Tibial nerve (tissue), 4 donors: ENCODE data around the gene OR2S2. TPM values are rescaled to one million over a fixed set of nuclear protein-coding genes. Genes with fewer than 3 reads are reported as not detected.
"Not testable (repeated sequence)": the region's sequence is repeated elsewhere in the genome, so short reads cannot be mapped to it uniquely, and the experiment has no call there.

Experiments used
- DNase-seq, 2 donors: peaks; one replicate each; pipeline ENCODE4 v3.0.0-alpha.2; 2019; ENCODE audit warnings: low spot score in 2 of 2
- H3K27ac ChIP-seq, 4 donors: fragments of 200-600 bp; sonication (generic) in 3 of 4; one replicate each; pipeline ENCODE4 v1.5.1; 2017 to 2019; ENCODE audit warnings: mild to moderate bottlenecking in 1 of 4
- H3K27me3 ChIP-seq, 2 donors: fragments of 200-600 bp; sonication (generic) in 1 of 2; one replicate each; pipeline versions ENCODE4 v1.5.1 to v1.6.0; 2017 to 2019
- H3K36me3 ChIP-seq, 3 donors: fragments of 200-600 bp; sonication (generic); one replicate each; pipeline ENCODE4 v1.5.1; 2018 to 2019
- H3K4me1 ChIP-seq, 4 donors: fragments of 200-600 bp; sonication (generic) in 3 of 4; one replicate each; pipeline ENCODE4 v1.5.1; 2017 to 2019
- H3K4me3 ChIP-seq, 4 donors: fragments of 200-600 bp; sonication (generic) in 3 of 4; one replicate each; pipeline ENCODE4 v1.5.1; 2017 to 2019; ENCODE audit warnings: mild to moderate bottlenecking in 1 of 4, moderate library complexity in 1 of 4
- H3K9me3 ChIP-seq, 4 donors: fragments of 200-600 bp; sonication (generic) in 3 of 4; one replicate each; pipeline ENCODE4 v1.5.1; 2017 to 2019
- EP300 ChIP-seq, 2 donors: sonication (generic); formaldehyde crosslinking; IDR thresholded peaks; one replicate each; pipeline ENCODE4 v1.6.1; 2017; ENCODE audit warnings: antibody characterized with exemption in 2 of 2, mild to moderate bottlenecking in 1 of 2
- POLR2A ChIP-seq, 2 donors: fragments of 450-650 bp; IDR thresholded peaks; one replicate each; pipeline ENCODE4 v1.6.1; 2017; ENCODE audit warnings: antibody characterized with exemption in 2 of 2, mild to moderate bottlenecking in 2 of 2, moderate library complexity in 2 of 2
- WGBS, 2 donors: methylation state at CpG; one replicate each; pipeline ENCODE4 v1.1.5; 2018; 5-methylcytosine and 5-hydroxymethylcytosine counted together
- total RNA-seq, 4 donors: library from RNA; depleted of rRNA; stranded (reverse); fragments of >200 nt; gene quantifications; one replicate each; pipeline ENCODE4 v1.1.0, GENCODE V29; 2016
- TF ChIP-seq, protein P1 (sequence below), 5 experiments: fragments of 200-600 bp in 3 of 5; fragments of 450-650 bp in 2 of 5; sonication (generic) in 3 of 5; IDR thresholded peaks; one replicate each; pipeline ENCODE4 v1.5.1; 2016 to 2019; ENCODE audit warnings: antibody characterized with exemption in 5 of 5, mild to moderate bottlenecking in 3 of 5, moderate library complexity in 2 of 5

Gene OR2S2
- total RNA-seq, 4 donors from 2014 or later: not detected

DNA sequence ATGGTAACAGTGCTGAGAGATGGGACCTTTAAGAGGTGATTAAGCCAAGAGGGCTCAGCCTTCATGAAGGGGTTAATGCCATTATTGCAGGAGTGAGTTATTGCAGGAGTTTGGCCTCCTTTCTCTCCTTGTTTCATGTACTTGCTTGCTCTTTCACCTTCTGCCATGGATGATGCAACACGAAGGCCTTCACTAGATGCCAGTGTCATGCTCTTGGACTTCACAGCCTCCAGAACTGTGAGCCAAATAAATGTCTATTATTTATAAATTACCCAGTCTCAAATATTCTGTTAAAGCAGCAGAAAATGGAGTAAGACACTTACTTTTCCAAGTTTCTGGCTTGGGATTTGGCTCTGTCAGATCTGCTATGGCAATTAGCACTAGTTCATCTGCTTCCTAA lies 40.4 kb upstream of the OR2S2 start:
- WGBS, 2 donors: 77 to 88% methylated on average over 1 of the region's 1 CpG

DNA sequence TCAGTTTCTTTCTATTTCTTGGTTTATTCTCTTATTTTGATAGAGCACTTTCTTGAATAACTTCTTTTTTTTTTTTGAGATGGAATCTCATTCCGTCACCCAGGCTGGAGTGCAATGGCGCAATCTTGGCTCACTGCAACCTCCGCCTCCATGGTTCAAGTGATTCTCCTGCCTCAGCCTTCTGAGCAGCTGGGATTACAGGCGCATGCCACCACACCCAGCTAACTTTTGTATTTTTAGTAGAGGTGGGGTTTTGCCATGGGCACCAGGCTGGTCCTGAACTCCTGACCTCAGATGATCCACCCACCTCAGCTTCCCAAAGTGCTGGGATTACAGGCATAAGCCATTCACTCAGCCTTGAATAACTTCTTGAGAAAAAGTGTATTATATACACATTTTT lies 39.1 kb upstream of the OR2S2 start:
- WGBS, 2 donors: 81 to 85% methylated on average over 4 of the region's 4 CpGs
- H3K27me3 ChIP-seq, H3K36me3 ChIP-seq, H3K4me3 ChIP-seq, H3K9me3 ChIP-seq, DNase-seq, H3K27ac ChIP-seq, H3K4me1 ChIP-seq: not testable (repeated sequence)

More for the DNA sequence above, 40.4 kb upstream of the OR2S2 start:
- no peak for DNase-seq
- TF ChIP-seq, protein P1, sequence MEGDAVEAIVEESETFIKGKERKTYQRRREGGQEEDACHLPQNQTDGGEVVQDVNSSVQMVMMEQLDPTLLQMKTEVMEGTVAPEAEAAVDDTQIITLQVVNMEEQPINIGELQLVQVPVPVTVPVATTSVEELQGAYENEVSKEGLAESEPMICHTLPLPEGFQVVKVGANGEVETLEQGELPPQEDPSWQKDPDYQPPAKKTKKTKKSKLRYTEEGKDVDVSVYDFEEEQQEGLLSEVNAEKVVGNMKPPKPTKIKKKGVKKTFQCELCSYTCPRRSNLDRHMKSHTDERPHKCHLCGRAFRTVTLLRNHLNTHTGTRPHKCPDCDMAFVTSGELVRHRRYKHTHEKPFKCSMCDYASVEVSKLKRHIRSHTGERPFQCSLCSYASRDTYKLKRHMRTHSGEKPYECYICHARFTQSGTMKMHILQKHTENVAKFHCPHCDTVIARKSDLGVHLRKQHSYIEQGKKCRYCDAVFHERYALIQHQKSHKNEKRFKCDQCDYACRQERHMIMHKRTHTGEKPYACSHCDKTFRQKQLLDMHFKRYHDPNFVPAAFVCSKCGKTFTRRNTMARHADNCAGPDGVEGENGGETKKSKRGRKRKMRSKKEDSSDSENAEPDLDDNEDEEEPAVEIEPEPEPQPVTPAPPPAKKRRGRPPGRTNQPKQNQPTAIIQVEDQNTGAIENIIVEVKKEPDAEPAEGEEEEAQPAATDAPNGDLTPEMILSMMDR (IDR thresholded peaks at IDR 0.05): no peak
- Histone ChIP-seq H3K36me3 (no peaks in the 10 kb centered on the region), H3K9me3 (peaks cover 0 to 8% (median 2%) of the 10 kb centered on the region in 4 donors), H3K4me1 (no peaks in the 10 kb centered on the region), H3K27me3 (no peaks in the 10 kb centered on the region), H3K27ac (no peak overlapping the region), H3K4me3 (no peak overlapping the region)

DNA sequence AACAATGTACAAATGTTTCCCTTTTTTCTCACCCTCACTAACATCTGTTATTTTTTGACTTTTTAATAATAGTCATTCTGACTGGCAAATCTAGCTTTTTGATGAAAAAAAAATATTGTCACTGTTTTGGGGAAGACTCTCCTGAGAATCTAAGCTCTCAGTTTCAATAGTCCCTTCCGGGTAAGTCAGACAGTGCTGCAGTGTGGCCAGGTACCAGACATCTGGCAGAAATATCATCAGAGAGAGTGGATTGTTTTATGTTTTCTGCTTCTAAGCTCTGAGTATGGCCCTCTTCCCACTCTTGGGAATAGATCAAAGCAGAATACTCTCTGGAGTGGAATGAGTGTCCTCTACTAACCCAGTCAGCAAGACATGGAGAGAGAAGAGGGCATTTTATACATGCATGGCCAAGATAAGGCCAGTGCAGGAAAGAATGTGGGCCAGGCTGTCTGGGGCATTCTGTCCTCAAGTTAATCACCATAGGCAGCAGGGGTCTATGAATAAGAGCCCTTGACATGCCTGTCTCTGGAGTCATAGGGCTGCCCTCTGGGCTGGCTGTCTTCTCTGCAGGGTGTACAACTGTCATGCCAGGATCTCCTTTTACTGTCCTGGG lies 38.5 kb upstream of the OR2S2 start:
- WGBS, 2 donors: 58 to 71% methylated on average over 1 of the region's 1 CpG
- H3K27me3 ChIP-seq: no peaks in the 10 kb centered on the region
- TF ChIP-seq, protein P1 (IDR thresholded peaks at IDR 0.05): no peak
- TF ChIP-seq POLR2A (IDR thresholded peaks at IDR 0.05) (no peak), EP300 (IDR thresholded peaks at IDR 0.05) (no peak)
- H3K4me1 ChIP-seq: no peaks in the 10 kb centered on the region
- H3K9me3 ChIP-seq: peaks cover 0 to 8% (median 2%) of the 10 kb centered on the region in 4 donors
- DNase-seq: no peak
- H3K27ac ChIP-seq: no peak overlapping the region
- no peak overlapping the region for H3K4me3 ChIP-seq
- no peaks in the 10 kb centered on the region for H3K36me3 ChIP-seq

DNA sequence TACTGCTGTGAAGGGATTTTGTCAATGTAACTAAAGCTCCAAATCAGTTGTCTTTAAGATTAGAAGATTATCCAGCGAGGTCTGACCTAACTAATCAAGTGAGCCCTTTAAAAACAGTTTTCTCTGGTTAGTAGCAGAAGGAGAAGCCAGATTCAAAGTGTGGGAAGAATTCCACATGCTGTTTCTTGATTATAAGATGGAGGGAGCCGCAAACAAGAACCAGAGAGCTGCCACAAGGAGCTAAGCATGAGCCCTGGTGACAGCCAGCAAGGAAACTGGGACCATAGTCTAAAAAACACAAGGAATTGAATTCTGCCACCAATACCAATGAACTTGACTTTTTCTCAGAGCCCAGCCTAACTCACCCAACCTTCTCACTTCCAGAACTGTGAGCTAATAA lies 37.0 kb upstream of the OR2S2 start:
- Histone ChIP-seq H3K4me3 (no peak overlapping the region), H3K27ac (no peak overlapping the region), H3K4me1 (no peaks in the 10 kb centered on the region), H3K27me3 (no peaks in the 10 kb centered on the region), H3K36me3 (no peaks in the 10 kb centered on the region), H3K9me3 (peaks cover 0 to 8% (median 2%) of the 10 kb centered on the region in 4 donors)
- DNase-seq: no peak
- 67 to 70% methylated on average over 2 of the region's 2 CpGs for WGBS, 2 donors
- no peak for TF ChIP-seq POLR2A (IDR thresholded peaks at IDR 0.05)
- TF ChIP-seq, protein P1 (IDR thresholded peaks at IDR 0.05): no peak
- no peak for TF ChIP-seq EP300 (IDR thresholded peaks at IDR 0.05)

DNA sequence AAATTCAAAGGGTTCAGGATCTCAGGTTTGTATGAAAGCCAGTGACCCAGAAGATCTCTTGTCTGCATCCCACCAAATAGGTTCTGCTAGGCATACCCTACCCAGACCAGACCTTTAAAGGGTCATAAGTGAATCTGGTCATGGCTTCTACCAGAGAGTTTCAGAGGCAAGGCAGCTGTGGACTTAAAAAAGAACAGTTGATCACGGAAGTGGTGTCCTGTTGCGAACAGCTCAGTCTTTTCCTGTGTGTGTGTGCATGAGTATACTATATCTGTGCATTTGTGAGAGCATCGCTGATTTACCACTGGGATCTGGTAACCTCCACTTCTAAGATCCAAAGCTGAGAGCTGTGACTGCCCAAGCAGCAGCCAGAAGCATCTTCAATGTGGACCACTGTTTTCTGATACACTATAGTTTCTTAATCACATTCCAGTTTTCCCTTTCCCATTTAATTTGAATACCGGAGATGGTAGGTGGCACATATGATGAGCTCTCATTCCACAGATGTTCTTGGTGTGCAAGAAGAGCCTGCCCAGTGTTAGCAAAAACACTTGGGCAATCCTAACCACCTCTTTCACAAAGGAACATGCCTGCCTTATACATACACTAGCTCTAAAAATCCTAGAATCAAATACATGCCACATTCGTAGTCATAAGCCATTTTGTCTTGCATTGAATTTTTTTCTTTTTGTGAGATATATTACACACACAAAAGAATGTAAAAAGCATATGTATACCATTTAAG lies 36.2 kb upstream of the OR2S2 start:
- Histone ChIP-seq H3K9me3 (peaks cover 0 to 8% (median 2%) of the 10 kb centered on the region in 4 donors), H3K36me3 (no peaks in the 10 kb centered on the region), H3K4me3 (no peak overlapping the region), H3K4me1 (no peaks in the 10 kb centered on the region), H3K27me3 (no peaks in the 10 kb centered on the region), H3K27ac (no peak overlapping the region)
- no peak for TF ChIP-seq POLR2A (IDR thresholded peaks at IDR 0.05)
- TF ChIP-seq, protein P1 (IDR thresholded peaks at IDR 0.05): no peak
- DNase-seq: no peak
- WGBS, 2 donors: 54 to 55% methylated on average over 5 of the region's 5 CpGs

DNA sequence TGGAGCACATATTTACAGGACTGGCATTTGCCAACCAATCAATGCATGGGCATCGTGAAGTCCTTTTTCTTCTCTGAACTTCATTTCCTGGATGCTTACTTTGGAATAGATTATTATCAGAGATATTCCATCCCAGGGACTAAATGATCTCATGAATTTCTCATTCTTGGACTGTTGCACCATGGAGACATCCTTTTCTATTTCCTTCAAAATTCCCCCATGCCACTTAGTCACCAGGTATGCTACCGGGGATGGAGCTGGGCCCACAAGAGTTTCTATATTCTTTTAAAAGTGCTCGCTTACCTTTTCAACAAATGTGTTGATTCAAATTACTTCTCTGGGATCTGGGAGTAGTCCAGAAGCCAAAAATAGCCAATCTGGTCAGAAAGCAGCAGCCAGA lies 35.2 kb upstream of the OR2S2 start:
- H3K27ac ChIP-seq, H3K9me3 ChIP-seq, DNase-seq, H3K4me1 ChIP-seq, H3K36me3 ChIP-seq, H3K4me3 ChIP-seq, H3K27me3 ChIP-seq: not testable (repeated sequence)
- whole genome bisulfite sequencing, 2 donors: 82 to 94% methylated on average over 3 of the region's 3 CpGs
